GM12878 (cell line): ENCODE measurements around the gene CCNL1. TPM values are rescaled to one million over a fixed set of nuclear protein-coding genes. Genes with fewer than 3 reads are reported as not detected.
A peak's percentile ranks its signal among the peaks of the same experiment; 100 is the strongest.

ENCODE experiments used
- CREM ChIP-seq: IDR thresholded peaks from 2 replicates; pipeline ENCODE4 v1.6.1; 2014; ENCODE audit warnings: antibody characterized with exemption, low read depth
- PML ChIP-seq: IDR thresholded peaks from 2 replicates; pipeline ENCODE4 v1.6.1; 2012; ENCODE audit warnings: low read length, inconsistent platforms
- polyA plus RNA-seq, 11 experiments: library from polyadenylated mRNA; depleted of rRNA in 4 of 11; unstranded in 6 of 11; stranded (reverse) in 5 of 11; fragments of >200 nt; fragmentation: Nextera tagmentation in 4 of 11; fragmentation: Illumina TruSeq in 1 of 11; extraction: Ambion mirVana in 4 of 11; extraction: Trizol in 1 of 11; gene quantifications; 1 replicate in 1 of 11; 2 replicates in 10 of 11; pipeline versions ENCODE4 v1.2.1 to v1.2.3, GENCODE V29; 2011 to 2016; ENCODE audit warnings: inconsistent platforms in 2 of 11, missing spikeins in 2 of 11, low read depth in 1 of 11
- total RNA-seq, 4 experiments: library from RNA; depleted of rRNA in 3 of 4; stranded (reverse); fragments of >200 nt in 3 of 4; fragmentation: Illumina TruSeq in 1 of 4; extraction: Trizol in 1 of 4; gene quantifications; 2 replicates each; pipeline versions ENCODE4 v1.2.1 to v1.2.3, GENCODE V29; 2013 to 2021
- TF ChIP-seq, protein P1 (sequence below): fragments of 450-650 bp; IDR thresholded peaks from 2 replicates; pipeline ENCODE4 v1.6.1; 2017; ENCODE audit warnings: mild to moderate bottlenecking, moderate library complexity
- TF ChIP-seq, protein P2 (sequence below): fragments of 450-650 bp; IDR thresholded peaks from 2 replicates; pipeline ENCODE4 v1.6.1; 2017; ENCODE audit warnings: mild to moderate bottlenecking, moderate library complexity
- TF ChIP-seq, protein P3 (sequence below): fragments of 450-650 bp; formaldehyde crosslinking; IDR thresholded peaks from 2 replicates; pipeline ENCODE4 v1.4.0; 2022; ENCODE audit warnings: mild to moderate bottlenecking, moderate library complexity
- TF ChIP-seq, protein P4 (sequence below): fragments of 450-650 bp; IDR thresholded peaks from 2 replicates; pipeline ENCODE4 v1.6.1; 2014; ENCODE audit warnings: mild to moderate bottlenecking
- TF ChIP-seq, protein P5 (sequence below): IDR thresholded peaks from 2 replicates; pipeline ENCODE4 v1.6.1; 2012; ENCODE audit warnings: mild to moderate bottlenecking, low read depth, low read length
- TF ChIP-seq, protein P6 (sequence below): fragments of 450-650 bp; IDR thresholded peaks from 2 replicates; pipeline ENCODE4 v1.6.1; 2018; ENCODE audit warnings: borderline replicate concordance, mild to moderate bottlenecking; ENCODE audit not compliant: partially characterized antibody

The CCNL1 gene
- total and polyA plus RNA-seq, 10 of the 15 experiments (the other 5 are each of a cell fraction or from before 2014, with no cell fraction given), result 22.2 to 174 (median 115) TPM

DNA sequence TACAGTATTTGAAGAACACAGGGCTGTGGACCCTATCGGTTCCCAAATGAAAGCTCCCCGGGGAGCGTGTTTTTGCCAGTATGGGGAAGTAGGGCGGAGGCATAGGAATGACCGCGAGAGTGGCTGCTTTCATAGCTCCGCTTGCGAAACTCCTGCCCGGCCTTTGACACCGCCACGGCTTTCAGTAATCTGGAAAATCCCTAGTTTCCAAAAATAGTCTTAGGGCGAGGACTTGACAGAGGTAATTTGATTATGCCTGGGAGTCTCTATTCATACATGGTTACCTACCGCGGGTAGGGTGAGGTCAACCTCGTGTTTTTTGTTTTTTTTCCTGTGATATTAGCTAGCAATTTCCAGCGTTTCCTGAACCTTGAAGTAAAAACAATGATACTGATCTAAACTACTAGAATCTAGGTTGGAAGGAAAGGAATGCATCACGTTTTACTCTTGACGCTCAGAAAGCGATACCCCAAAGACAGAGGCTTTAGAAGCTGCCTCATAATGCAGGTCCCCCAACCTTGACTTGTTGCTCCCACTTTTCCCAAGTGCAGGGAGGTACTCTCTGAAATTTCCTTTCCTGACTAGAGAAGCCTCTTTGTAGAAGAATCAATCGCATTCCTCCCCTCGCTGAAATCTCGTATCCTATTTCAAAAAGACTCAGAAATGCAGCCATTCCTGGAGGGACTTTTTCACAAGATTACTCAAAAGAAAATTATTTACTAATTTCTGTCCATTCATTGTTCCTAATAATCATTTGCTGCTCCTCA is 894 bp upstream of the CCNL1 start (continued):
- TF ChIP-seq, protein P1, sequence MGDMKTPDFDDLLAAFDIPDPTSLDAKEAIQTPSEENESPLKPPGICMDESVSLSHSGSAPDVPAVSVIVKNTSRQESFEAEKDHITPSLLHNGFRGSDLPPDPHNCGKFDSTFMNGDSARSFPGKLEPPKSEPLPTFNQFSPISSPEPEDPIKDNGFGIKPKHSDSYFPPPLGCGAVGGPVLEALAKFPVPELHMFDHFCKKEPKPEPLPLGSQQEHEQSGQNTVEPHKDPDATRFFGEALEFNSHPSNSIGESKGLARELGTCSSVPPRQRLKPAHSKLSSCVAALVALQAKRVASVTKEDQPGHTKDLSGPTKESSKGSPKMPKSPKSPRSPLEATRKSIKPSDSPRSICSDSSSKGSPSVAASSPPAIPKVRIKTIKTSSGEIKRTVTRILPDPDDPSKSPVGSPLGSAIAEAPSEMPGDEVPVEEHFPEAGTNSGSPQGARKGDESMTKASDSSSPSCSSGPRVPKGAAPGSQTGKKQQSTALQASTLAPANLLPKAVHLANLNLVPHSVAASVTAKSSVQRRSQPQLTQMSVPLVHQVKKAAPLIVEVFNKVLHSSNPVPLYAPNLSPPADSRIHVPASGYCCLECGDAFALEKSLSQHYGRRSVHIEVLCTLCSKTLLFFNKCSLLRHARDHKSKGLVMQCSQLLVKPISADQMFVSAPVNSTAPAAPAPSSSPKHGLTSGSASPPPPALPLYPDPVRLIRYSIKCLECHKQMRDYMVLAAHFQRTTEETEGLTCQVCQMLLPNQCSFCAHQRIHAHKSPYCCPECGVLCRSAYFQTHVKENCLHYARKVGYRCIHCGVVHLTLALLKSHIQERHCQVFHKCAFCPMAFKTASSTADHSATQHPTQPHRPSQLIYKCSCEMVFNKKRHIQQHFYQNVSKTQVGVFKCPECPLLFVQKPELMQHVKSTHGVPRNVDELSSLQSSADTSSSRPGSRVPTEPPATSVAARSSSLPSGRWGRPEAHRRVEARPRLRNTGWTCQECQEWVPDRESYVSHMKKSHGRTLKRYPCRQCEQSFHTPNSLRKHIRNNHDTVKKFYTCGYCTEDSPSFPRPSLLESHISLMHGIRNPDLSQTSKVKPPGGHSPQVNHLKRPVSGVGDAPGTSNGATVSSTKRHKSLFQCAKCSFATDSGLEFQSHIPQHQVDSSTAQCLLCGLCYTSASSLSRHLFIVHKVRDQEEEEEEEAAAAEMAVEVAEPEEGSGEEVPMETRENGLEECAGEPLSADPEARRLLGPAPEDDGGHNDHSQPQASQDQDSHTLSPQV, result no peak
- TF ChIP-seq, protein P2, sequence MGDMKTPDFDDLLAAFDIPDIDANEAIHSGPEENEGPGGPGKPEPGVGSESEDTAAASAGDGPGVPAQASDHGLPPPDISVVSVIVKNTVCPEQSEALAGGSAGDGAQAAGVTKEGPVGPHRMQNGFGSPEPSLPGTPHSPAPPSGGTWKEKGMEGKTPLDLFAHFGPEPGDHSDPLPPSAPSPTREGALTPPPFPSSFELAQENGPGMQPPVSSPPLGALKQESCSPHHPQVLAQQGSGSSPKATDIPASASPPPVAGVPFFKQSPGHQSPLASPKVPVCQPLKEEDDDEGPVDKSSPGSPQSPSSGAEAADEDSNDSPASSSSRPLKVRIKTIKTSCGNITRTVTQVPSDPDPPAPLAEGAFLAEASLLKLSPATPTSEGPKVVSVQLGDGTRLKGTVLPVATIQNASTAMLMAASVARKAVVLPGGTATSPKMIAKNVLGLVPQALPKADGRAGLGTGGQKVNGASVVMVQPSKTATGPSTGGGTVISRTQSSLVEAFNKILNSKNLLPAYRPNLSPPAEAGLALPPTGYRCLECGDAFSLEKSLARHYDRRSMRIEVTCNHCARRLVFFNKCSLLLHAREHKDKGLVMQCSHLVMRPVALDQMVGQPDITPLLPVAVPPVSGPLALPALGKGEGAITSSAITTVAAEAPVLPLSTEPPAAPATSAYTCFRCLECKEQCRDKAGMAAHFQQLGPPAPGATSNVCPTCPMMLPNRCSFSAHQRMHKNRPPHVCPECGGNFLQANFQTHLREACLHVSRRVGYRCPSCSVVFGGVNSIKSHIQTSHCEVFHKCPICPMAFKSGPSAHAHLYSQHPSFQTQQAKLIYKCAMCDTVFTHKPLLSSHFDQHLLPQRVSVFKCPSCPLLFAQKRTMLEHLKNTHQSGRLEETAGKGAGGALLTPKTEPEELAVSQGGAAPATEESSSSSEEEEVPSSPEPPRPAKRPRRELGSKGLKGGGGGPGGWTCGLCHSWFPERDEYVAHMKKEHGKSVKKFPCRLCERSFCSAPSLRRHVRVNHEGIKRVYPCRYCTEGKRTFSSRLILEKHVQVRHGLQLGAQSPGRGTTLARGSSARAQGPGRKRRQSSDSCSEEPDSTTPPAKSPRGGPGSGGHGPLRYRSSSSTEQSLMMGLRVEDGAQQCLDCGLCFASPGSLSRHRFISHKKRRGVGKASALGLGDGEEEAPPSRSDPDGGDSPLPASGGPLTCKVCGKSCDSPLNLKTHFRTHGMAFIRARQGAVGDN, result no peak; the same call in 1 of the 2 replicates
- no peak for TF ChIP-seq PML
- TF ChIP-seq CREM, result peak; percentile 4; the same call in 1 of the 2 replicates
- TF ChIP-seq, protein P3, sequence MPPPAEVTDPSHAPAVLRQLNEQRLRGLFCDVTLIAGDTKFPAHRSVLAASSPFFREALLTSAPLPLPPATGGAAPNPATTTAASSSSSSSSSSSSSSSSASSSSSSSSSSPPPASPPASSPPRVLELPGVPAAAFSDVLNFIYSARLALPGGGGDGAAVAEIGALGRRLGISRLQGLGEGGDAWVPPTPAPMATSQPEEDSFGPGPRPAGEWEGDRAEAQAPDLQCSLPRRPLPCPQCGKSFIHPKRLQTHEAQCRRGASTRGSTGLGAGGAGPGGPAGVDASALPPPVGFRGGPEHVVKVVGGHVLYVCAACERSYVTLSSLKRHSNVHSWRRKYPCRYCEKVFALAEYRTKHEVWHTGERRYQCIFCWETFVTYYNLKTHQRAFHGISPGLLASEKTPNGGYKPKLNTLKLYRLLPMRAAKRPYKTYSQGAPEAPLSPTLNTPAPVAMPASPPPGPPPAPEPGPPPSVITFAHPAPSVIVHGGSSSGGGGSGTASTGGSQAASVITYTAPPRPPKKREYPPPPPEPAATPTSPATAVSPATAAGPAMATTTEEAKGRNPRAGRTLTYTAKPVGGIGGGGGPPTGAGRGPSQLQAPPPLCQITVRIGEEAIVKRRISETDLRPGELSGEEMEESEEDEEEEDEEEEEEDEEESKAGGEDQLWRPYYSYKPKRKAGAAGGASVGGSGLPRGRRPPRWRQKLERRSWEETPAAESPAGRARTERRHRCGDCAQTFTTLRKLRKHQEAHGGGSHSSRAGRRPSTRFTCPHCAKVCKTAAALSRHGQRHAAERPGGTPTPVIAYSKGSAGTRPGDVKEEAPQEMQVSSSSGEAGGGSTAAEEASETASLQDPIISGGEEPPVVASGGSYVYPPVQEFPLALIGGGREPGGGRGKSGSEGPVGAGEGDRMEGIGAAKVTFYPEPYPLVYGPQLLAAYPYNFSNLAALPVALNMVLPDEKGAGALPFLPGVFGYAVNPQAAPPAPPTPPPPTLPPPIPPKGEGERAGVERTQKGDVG (CRISPR knock-in tag), result no peak
- TF ChIP-seq, protein P4, sequence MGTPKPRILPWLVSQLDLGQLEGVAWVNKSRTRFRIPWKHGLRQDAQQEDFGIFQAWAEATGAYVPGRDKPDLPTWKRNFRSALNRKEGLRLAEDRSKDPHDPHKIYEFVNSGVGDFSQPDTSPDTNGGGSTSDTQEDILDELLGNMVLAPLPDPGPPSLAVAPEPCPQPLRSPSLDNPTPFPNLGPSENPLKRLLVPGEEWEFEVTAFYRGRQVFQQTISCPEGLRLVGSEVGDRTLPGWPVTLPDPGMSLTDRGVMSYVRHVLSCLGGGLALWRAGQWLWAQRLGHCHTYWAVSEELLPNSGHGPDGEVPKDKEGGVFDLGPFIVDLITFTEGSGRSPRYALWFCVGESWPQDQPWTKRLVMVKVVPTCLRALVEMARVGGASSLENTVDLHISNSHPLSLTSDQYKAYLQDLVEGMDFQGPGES, result no peak
- TF ChIP-seq, protein P5, sequence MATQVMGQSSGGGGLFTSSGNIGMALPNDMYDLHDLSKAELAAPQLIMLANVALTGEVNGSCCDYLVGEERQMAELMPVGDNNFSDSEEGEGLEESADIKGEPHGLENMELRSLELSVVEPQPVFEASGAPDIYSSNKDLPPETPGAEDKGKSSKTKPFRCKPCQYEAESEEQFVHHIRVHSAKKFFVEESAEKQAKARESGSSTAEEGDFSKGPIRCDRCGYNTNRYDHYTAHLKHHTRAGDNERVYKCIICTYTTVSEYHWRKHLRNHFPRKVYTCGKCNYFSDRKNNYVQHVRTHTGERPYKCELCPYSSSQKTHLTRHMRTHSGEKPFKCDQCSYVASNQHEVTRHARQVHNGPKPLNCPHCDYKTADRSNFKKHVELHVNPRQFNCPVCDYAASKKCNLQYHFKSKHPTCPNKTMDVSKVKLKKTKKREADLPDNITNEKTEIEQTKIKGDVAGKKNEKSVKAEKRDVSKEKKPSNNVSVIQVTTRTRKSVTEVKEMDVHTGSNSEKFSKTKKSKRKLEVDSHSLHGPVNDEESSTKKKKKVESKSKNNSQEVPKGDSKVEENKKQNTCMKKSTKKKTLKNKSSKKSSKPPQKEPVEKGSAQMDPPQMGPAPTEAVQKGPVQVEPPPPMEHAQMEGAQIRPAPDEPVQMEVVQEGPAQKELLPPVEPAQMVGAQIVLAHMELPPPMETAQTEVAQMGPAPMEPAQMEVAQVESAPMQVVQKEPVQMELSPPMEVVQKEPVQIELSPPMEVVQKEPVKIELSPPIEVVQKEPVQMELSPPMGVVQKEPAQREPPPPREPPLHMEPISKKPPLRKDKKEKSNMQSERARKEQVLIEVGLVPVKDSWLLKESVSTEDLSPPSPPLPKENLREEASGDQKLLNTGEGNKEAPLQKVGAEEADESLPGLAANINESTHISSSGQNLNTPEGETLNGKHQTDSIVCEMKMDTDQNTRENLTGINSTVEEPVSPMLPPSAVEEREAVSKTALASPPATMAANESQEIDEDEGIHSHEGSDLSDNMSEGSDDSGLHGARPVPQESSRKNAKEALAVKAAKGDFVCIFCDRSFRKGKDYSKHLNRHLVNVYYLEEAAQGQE, result no peak
- TF ChIP-seq, protein P6, sequence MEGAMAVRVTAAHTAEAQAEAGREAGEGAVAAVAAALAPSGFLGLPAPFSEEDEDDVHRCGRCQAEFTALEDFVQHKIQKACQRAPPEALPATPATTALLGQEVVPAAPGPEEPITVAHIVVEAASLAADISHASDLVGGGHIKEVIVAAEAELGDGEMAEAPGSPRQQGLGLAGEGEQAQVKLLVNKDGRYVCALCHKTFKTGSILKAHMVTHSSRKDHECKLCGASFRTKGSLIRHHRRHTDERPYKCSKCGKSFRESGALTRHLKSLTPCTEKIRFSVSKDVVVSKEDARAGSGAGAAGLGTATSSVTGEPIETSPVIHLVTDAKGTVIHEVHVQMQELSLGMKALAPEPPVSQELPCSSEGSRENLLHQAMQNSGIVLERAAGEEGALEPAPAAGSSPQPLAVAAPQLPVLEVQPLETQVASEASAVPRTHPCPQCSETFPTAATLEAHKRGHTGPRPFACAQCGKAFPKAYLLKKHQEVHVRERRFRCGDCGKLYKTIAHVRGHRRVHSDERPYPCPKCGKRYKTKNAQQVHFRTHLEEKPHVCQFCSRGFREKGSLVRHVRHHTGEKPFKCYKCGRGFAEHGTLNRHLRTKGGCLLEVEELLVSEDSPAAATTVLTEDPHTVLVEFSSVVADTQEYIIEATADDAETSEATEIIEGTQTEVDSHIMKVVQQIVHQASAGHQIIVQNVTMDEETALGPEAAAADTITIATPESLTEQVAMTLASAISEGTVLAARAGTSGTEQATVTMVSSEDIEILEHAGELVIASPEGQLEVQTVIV, result no peak
